BJ (cell line): ENCODE results near the gene CASK. TPM values are rescaled to one million over a fixed set of nuclear protein-coding genes. Genes with fewer than 3 reads are reported as not detected.

ENCODE experiments used
- CTCF ChIA-PET: fragments of 350-600 bp; formaldehyde crosslinking; extraction: SDS; loops from one replicate; lab custom pipeline; 2021; ENCODE audit warnings: antibody characterized with exemption, inconsistent platforms; lab: Yijun Ruan, JAX
- POLR2A ChIA-PET: fragments of 300-600 bp; sonication (Branson Sonifier 250); formaldehyde crosslinking; extraction: SDS; loops from one replicate; lab custom pipeline; 2021; ENCODE audit warnings: antibody characterized with exemption; lab: Charles Lee
- DNase-seq: peaks from one replicate; pipeline ENCODE4 v3.0.0-alpha.2; 2011; ENCODE audit warnings: low read depth
- H3K27me3 ChIP-seq: 2 replicates; pipeline ENCODE4 v1.6.0; 2011; ENCODE audit warnings: low read length; ENCODE audit not compliant: control insufficient read depth, insufficient read depth
- H3K36me3 ChIP-seq: 2 replicates; pipeline ENCODE4 v1.5.1; 2011; ENCODE audit warnings: low read length; ENCODE audit not compliant: control insufficient read depth, insufficient read depth
- H3K4me3 ChIP-seq: 2 replicates; pipeline ENCODE4 v1.5.1; 2011; ENCODE audit warnings: low read depth, mild to moderate bottlenecking, control low read depth, low read length
- polyA plus RNA-seq: library from polyadenylated mRNA; depleted of rRNA; stranded (reverse); fragments of >200 nt; gene quantifications from 2 replicates; pipeline ENCODE4 v1.2.3, GENCODE V29; 2011
- TF ChIP-seq, protein P1 (sequence below): IDR thresholded peaks from 2 replicates; pipeline ENCODE4 v1.5.1; 2011; ENCODE audit warnings: low read depth, mild to moderate bottlenecking, control low read depth, inconsistent platforms, low read length, moderate library complexity; ENCODE audit not compliant: insufficient read depth

The CASK gene
- polyA plus RNA-seq, 1 experiment = 12.3 TPM

- POLR2A ChIA-PET = no interaction called here
- no peak for DNase-seq
- H3K36me3 ChIP-seq = no peaks in the 10 kb centered on the region
- no peaks in the 10 kb centered on the region for H3K27me3 ChIP-seq
- CTCF ChIA-PET = interaction anchor here (1.0 kb wide), 1 partner anchor 15 kb away, joined by 3 read pairs; no protein-coding TSS in a partner anchor
- TF ChIP-seq, protein P1, sequence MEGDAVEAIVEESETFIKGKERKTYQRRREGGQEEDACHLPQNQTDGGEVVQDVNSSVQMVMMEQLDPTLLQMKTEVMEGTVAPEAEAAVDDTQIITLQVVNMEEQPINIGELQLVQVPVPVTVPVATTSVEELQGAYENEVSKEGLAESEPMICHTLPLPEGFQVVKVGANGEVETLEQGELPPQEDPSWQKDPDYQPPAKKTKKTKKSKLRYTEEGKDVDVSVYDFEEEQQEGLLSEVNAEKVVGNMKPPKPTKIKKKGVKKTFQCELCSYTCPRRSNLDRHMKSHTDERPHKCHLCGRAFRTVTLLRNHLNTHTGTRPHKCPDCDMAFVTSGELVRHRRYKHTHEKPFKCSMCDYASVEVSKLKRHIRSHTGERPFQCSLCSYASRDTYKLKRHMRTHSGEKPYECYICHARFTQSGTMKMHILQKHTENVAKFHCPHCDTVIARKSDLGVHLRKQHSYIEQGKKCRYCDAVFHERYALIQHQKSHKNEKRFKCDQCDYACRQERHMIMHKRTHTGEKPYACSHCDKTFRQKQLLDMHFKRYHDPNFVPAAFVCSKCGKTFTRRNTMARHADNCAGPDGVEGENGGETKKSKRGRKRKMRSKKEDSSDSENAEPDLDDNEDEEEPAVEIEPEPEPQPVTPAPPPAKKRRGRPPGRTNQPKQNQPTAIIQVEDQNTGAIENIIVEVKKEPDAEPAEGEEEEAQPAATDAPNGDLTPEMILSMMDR = no peak
- H3K4me3 ChIP-seq = no peak overlapping the region
These were observed 384.6 kb downstream of the CASK start for GRCh38 chrX:41538707-41539106.

DNA sequence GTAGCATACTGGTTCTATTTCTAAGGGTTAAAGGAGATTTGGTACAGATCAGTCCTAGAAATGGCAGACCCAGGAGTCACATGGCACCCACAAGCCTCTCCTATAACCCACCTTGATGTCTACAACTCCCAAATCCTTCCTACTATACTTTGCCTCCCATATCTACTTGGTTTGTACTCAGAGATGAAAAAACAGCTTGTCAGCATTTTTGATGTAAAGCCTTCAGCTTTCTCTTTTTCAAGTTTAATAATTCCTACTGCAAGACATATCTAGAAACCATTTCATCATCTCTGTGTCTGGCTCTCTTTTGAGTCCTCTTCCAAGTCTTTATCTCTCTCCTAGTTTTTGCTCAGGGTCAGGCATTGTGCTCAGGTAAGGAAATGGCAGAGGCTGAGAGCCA is 393.3 kb downstream of the CASK start:
- TF ChIP-seq, protein P1 = no peak

DNA sequence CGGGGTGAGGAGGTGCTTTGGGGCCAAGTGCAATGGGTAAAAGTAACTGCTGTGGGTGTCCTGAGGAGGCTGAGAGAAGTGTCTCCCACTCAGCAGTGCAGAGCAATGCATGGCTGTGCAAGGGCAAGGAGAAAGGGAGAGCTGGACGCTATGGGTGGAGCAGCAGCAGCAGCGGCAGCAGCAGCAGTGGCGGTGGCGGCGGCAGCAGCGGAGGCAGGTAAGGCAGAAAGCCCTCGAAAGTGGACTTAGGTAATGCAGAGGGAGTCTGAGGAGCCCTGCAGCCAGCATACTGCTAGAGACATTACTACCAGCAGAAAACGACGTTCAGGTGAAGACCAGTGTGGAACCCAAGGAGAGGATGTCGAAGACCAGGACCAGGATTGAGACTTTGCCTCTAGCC is 394.1 kb downstream of the CASK start:
- DNase-seq = no peak
- peaks cover 3% of the 10 kb centered on the region for H3K36me3 ChIP-seq
- TF ChIP-seq, protein P1 = no peak
- H3K4me3 ChIP-seq = no peak overlapping the region
- CTCF ChIA-PET = no interaction called here
- POLR2A ChIA-PET = no interaction called here
- H3K27me3 ChIP-seq = no peaks in the 10 kb centered on the region

More for the DNA sequence above, 393.3 kb downstream of the CASK start:
- no peak for DNase-seq
- ChIA-PET POLR2A (no interaction called here), CTCF (no interaction called here)
- Histone ChIP-seq H3K27me3 (no peaks in the 10 kb centered on the region), H3K36me3 (peaks cover 3% of the 10 kb centered on the region), H3K4me3 (no peak overlapping the region)

- Histone ChIP-seq H3K27me3 (no peaks in the 10 kb centered on the region), H3K4me3 (no peak overlapping the region), H3K36me3 (peaks cover 3% of the 10 kb centered on the region)
- TF ChIP-seq, protein P1 = no peak
- POLR2A ChIA-PET = no interaction called here
- DNase-seq = no peak
- CTCF ChIA-PET = no interaction called here
These were observed 394.6 kb downstream of the CASK start for GRCh38 chrX:41528784-41529183.

GRCh38 chrX:41526925-41527324 is 396.4 kb downstream of the CASK start:
- ChIA-PET CTCF (no interaction called here), POLR2A (no interaction called here)
- Histone ChIP-seq H3K4me3 (no peak overlapping the region), H3K36me3 (peaks cover 3% of the 10 kb centered on the region), H3K27me3 (no peaks in the 10 kb centered on the region)
- DNase-seq = peak; percentile 9
- TF ChIP-seq, protein P1 = no peak
